ENCODE measurements around the gene PFN1.
A peak's percentile ranks its signal among the peaks of the same experiment; 100 is the strongest.

The PFN1 gene

DNA sequence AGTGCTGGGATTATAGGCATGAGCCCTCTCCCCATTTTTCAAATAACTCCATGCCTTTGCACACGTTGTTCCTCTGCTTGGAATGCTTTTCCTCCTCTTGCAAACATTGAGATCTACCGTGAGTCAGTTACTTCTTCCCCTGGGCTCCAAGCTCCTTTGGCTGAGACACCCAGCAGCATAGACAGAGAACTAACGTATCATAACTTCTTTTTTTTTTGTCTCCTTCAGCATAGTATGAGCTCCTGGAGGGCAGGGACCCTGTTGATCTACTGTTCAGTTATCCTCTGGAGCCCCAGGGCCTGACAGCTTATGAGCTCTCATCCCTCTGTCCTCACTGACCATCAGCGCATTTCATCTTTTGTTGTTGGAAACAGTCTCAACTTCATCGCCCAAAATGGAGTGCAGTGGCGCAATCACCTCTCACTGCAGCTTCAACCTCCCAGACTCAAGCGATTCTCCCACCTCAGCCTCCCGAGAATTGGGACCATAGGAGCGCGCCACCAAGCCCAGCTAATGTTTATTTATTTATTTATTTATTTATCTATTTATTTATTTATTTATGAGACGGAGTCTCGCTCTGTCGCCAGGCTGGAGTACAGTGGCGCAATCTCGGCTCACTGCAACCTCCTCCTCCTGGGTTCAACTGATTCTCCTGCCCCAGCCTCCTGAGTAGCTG lies 17.1 kb upstream of the PFN1 start:
- Histone ChIP-seq H3K9me3 (ENCODE audit: control insufficient read depth, insufficient read depth, low read length) (no peaks in the 10 kb centered on the region), H3K27me3 (ENCODE audit: control insufficient read depth, insufficient read depth, low read length) (no peaks in the 10 kb centered on the region), H3K4me3 (ENCODE audit: low read depth, low read length) (no peak overlapping the region), H3K4me1 (ENCODE audit: control insufficient read depth, insufficient read depth, low read length) (peaks cover 10% of the 10 kb centered on the region), H3K36me3 (ENCODE audit: control insufficient read depth, insufficient read depth, low read length) (peaks cover 8% of the 10 kb centered on the region), H3K9ac (ENCODE audit: low read depth, low read length) (no peak overlapping the region)

GRCh38 chr17:4960279-4960922 lies 12.1 kb upstream of the PFN1 start:
- Histone ChIP-seq H3K4me1 (ENCODE audit: control insufficient read depth, insufficient read depth, low read length) (peaks cover 7% of the 10 kb centered on the region), H3K4me3 (ENCODE audit: low read depth, low read length) (no peak overlapping the region), H3K9ac (ENCODE audit: low read depth, low read length) (peak overlapping the region; percentile 16), H3K27me3 (ENCODE audit: control insufficient read depth, insufficient read depth, low read length) (no peaks in the 10 kb centered on the region), H3K36me3 (ENCODE audit: control insufficient read depth, insufficient read depth, low read length) (peaks cover 10% of the 10 kb centered on the region), H3K9me3 (ENCODE audit: control insufficient read depth, insufficient read depth, low read length) (no peaks in the 10 kb centered on the region)

DNA sequence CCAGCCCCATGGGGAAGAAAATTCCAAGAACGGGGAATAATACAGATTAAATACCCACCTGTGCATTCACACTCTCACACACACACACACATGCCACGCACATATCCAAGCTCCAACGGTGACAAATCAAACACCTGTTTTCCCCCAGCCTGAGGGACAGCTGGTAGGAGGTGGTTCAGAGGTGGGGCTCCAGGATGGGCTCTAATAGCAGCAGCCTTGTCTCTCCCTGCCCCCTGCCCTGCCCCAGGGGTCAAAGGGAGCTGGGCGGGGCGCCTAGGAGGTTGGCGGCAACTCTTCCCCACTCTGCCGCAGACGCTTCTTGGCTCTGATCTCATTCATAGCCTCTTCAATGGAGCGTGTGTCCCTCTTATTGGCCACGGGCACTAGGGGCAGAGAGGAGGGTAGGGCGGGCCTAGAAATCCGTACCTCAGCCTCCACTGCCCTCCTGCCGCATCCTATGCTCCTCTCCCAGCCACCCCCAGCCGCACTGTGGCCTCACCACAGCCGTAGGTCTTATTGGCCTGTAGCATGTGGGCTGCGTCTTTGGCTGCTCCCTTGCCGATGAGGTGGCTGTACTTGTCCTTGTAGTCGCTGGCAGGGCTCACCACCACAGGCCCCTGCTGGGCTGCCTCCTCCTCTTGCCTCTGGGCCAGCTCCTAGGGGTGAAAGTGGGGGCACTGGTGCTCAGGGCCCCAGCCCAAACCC lies 11.1 kb upstream of the PFN1 start:
- Histone ChIP-seq H3K4me1 (ENCODE audit: control insufficient read depth, insufficient read depth, low read length) (peaks cover 7% of the 10 kb centered on the region), H3K27me3 (ENCODE audit: control insufficient read depth, insufficient read depth, low read length) (no peaks in the 10 kb centered on the region), H3K4me3 (ENCODE audit: low read depth, low read length) (no peak overlapping the region), H3K36me3 (ENCODE audit: control insufficient read depth, insufficient read depth, low read length) (peaks cover 10% of the 10 kb centered on the region), H3K9ac (ENCODE audit: low read depth, low read length) (peak overlapping the region; percentile 16), H3K9me3 (ENCODE audit: control insufficient read depth, insufficient read depth, low read length) (no peaks in the 10 kb centered on the region)

GRCh38 chr17:4958102-4958501 lies 9.8 kb upstream of the PFN1 start:
- Histone ChIP-seq H3K9ac (ENCODE audit: low read depth, low read length) (no peak overlapping the region), H3K4me3 (ENCODE audit: low read depth, low read length) (no peak overlapping the region), H3K4me1 (ENCODE audit: control insufficient read depth, insufficient read depth, low read length) (peaks cover 7% of the 10 kb centered on the region), H3K36me3 (ENCODE audit: control insufficient read depth, insufficient read depth, low read length) (peaks cover 10% of the 10 kb centered on the region), H3K9me3 (ENCODE audit: control insufficient read depth, insufficient read depth, low read length) (no peaks in the 10 kb centered on the region), H3K27me3 (ENCODE audit: control insufficient read depth, insufficient read depth, low read length) (no peaks in the 10 kb centered on the region)

- H3K27me3 ChIP-seq (ENCODE audit: control insufficient read depth, insufficient read depth, low read length): no peaks in the 10 kb centered on the region
- H3K9ac ChIP-seq (ENCODE audit: low read depth, low read length): no peak overlapping the region
- H3K4me1 ChIP-seq (ENCODE audit: control insufficient read depth, insufficient read depth, low read length): peaks cover 11% of the 10 kb centered on the region
- peaks cover 10% of the 10 kb centered on the region for H3K36me3 ChIP-seq (ENCODE audit: control insufficient read depth, insufficient read depth, low read length)
- no peaks in the 10 kb centered on the region for H3K9me3 ChIP-seq (ENCODE audit: control insufficient read depth, insufficient read depth, low read length)
- H3K4me3 ChIP-seq (ENCODE audit: low read depth, low read length): no peak overlapping the region
These were observed 8.2 kb upstream of the PFN1 start for GRCh38 chr17:4956493-4957061.

DNA sequence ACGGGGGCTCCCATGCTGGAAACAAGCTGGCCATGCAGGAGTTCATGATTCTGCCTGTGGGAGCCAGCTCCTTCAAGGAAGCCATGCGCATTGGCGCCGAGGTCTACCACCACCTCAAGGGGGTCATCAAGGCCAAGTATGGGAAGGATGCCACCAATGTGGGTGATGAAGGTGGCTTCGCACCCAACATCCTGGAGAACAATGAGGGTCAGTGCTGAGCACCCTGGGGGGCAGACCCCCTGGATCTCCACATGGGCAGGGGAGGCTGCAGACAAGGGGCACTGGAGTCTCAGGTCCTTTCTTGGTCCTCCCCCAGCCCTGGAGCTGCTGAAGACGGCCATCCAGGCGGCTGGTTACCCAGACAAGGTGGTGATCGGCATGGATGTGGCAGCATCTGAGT lies 6.8 kb upstream of the PFN1 start:
- peaks cover 12% of the 10 kb centered on the region for H3K4me1 ChIP-seq (ENCODE audit: control insufficient read depth, insufficient read depth, low read length)
- no peaks in the 10 kb centered on the region for H3K9me3 ChIP-seq (ENCODE audit: control insufficient read depth, insufficient read depth, low read length)

GRCh38 chr17:4953451-4953961 lies 5.2 kb upstream of the PFN1 start:
- H3K4me1 ChIP-seq (ENCODE audit: control insufficient read depth, insufficient read depth, low read length): peaks cover 9% of the 10 kb centered on the region
- no peak overlapping the region for H3K4me3 ChIP-seq (ENCODE audit: low read depth, low read length)
- H3K36me3 ChIP-seq (ENCODE audit: control insufficient read depth, insufficient read depth, low read length): peaks cover 3% of the 10 kb centered on the region
- H3K9ac ChIP-seq (ENCODE audit: low read depth, low read length): no peak overlapping the region
- H3K27me3 ChIP-seq (ENCODE audit: control insufficient read depth, insufficient read depth, low read length): no peaks in the 10 kb centered on the region
- H3K9me3 ChIP-seq (ENCODE audit: control insufficient read depth, insufficient read depth, low read length): no peaks in the 10 kb centered on the region

More for the DNA sequence above, 6.8 kb upstream of the PFN1 start:
- H3K9ac ChIP-seq (ENCODE audit: low read depth, low read length): no peak overlapping the region
- H3K4me3 ChIP-seq (ENCODE audit: low read depth, low read length): no peak overlapping the region
- H3K36me3 ChIP-seq (ENCODE audit: control insufficient read depth, insufficient read depth, low read length): peaks cover 10% of the 10 kb centered on the region
- H3K27me3 ChIP-seq (ENCODE audit: control insufficient read depth, insufficient read depth, low read length): no peaks in the 10 kb centered on the region

GRCh38 chr17:4951486-4951885 lies 3.2 kb upstream of the PFN1 start:
- peaks cover 11% of the 10 kb centered on the region for H3K36me3 ChIP-seq (ENCODE audit: control insufficient read depth, insufficient read depth, low read length)
- peaks cover 9% of the 10 kb centered on the region for H3K4me1 ChIP-seq (ENCODE audit: control insufficient read depth, insufficient read depth, low read length)
- no peaks in the 10 kb centered on the region for H3K9me3 ChIP-seq (ENCODE audit: control insufficient read depth, insufficient read depth, low read length)
- peak overlapping the region; percentile 62 for H3K9ac ChIP-seq (ENCODE audit: low read depth, low read length)
- no peaks in the 10 kb centered on the region for H3K27me3 ChIP-seq (ENCODE audit: control insufficient read depth, insufficient read depth, low read length)
- peak overlapping the region; percentile 81 for H3K4me3 ChIP-seq (ENCODE audit: low read depth, low read length)

- Histone ChIP-seq H3K9me3 (ENCODE audit: control insufficient read depth, insufficient read depth, low read length) (no peaks in the 10 kb centered on the region), H3K36me3 (ENCODE audit: control insufficient read depth, insufficient read depth, low read length) (peaks cover 15% of the 10 kb centered on the region), H3K4me3 (ENCODE audit: low read depth, low read length) (peak within 1 kb of the TSS; percentile 81), H3K4me1 (ENCODE audit: control insufficient read depth, insufficient read depth, low read length) (peaks cover 13% of the 10 kb centered on the region), H3K27me3 (ENCODE audit: control insufficient read depth, insufficient read depth, low read length) (no peaks in the 10 kb centered on the region), H3K9ac (ENCODE audit: low read depth, low read length) (peak within 1 kb of the TSS; percentile 88)
These were observed 2.4 kb upstream of the PFN1 start, which contains the start of gene ENO3 for GRCh38 chr17:4950746-4951204. Gene ENO3 (plus strand): TSS chr17:4951119. CDS start chr17:4951830, 711 bp downstream.

- H3K36me3 ChIP-seq (ENCODE audit: control insufficient read depth, insufficient read depth, low read length): peaks cover 20% of the 10 kb centered on the region
- H3K4me1 ChIP-seq (ENCODE audit: control insufficient read depth, insufficient read depth, low read length): peaks cover 13% of the 10 kb centered on the region
- no peaks in the 10 kb centered on the region for H3K27me3 ChIP-seq (ENCODE audit: control insufficient read depth, insufficient read depth, low read length)
- peak overlapping the region; percentile 88 for H3K9ac ChIP-seq (ENCODE audit: low read depth, low read length)
- H3K4me3 ChIP-seq (ENCODE audit: low read depth, low read length): peak overlapping the region; percentile 81
- H3K9me3 ChIP-seq (ENCODE audit: control insufficient read depth, insufficient read depth, low read length): no peaks in the 10 kb centered on the region
These were observed 1.9 kb upstream of the PFN1 start for GRCh38 chr17:4950075-4950745.

All from iPS-15b (cell line).